HEK293T (cell line): ENCODE results near the gene ATP1A4.

Experiments
- CTCF ChIA-PET: fragments of 350-600 bp; formaldehyde crosslinking; extraction: SDS; loops from one replicate; lab custom pipeline; 2021; ENCODE audit warnings: antibody characterized with exemption, inconsistent platforms; lab: Yijun Ruan, JAX
- POLR2A ChIA-PET: fragments of 350-600 bp; formaldehyde crosslinking; extraction: SDS; loops from one replicate; lab custom pipeline; 2020; ENCODE audit warnings: antibody characterized with exemption, inconsistent platforms; lab: Yijun Ruan, JAX
- DNase-seq: peaks from one replicate; pipeline ENCODE4 v3.0.0; 2012; ENCODE audit warnings: mixed read lengths; ENCODE audit errors: extremely low spot score
- ARNT ChIP-seq: fragments of 450-650 bp; IDR thresholded peaks from 2 replicates; pipeline ENCODE4 v1.6.1; 2017; ENCODE audit warnings: mild to moderate bottlenecking
- BHLHE40 ChIP-seq: fragments of 450-650 bp; IDR thresholded peaks from 2 replicates; pipeline ENCODE4 v1.6.1; 2016; ENCODE audit warnings: mild to moderate bottlenecking, moderate library complexity, borderline replicate concordance
- CTBP1 ChIP-seq: fragments of 450-650 bp; IDR thresholded peaks from 2 replicates; pipeline ENCODE4 v1.6.1; 2016; ENCODE audit warnings: borderline replicate concordance
- ELF4 ChIP-seq: fragments of 450-650 bp; IDR thresholded peaks from 2 replicates; pipeline ENCODE4 v1.6.1; 2017; ENCODE audit warnings: antibody characterized with exemption
- FOXA1 ChIP-seq: fragments of 450-650 bp; IDR thresholded peaks from 2 replicates; pipeline ENCODE4 v1.6.1; 2016; ENCODE audit warnings: mild to moderate bottlenecking
- FOXK2 ChIP-seq: fragments of 450-650 bp; IDR thresholded peaks from 2 replicates; pipeline ENCODE4 v1.6.1; 2016; ENCODE audit warnings: mild to moderate bottlenecking
- FOXM1 ChIP-seq: fragments of 450-650 bp; IDR thresholded peaks from 2 replicates; pipeline ENCODE4 v1.6.1; 2017; ENCODE audit warnings: mild to moderate bottlenecking, borderline replicate concordance
- HDGF ChIP-seq: fragments of 450-650 bp; IDR thresholded peaks from 2 replicates; pipeline ENCODE4 v1.6.1; 2017; ENCODE audit warnings: antibody characterized with exemption, borderline replicate concordance
- L3MBTL2 ChIP-seq: fragments of 450-650 bp; conservative IDR thresholded peaks from 2 replicates; pipeline ENCODE4 v1.6.1; 2016; ENCODE audit warnings: mild to moderate bottlenecking
- LEF1 ChIP-seq: fragments of 450-650 bp; IDR thresholded peaks from 2 replicates; pipeline ENCODE4 v1.6.1; 2017; ENCODE audit warnings: mild to moderate bottlenecking, borderline replicate concordance
- NFRKB ChIP-seq: fragments of 450-650 bp; IDR thresholded peaks from 2 replicates; pipeline ENCODE4 v1.6.1; 2016; ENCODE audit warnings: mild to moderate bottlenecking, moderate library complexity
- SP1 ChIP-seq: fragments of 450-650 bp; IDR thresholded peaks from 2 replicates; pipeline ENCODE4 v1.6.1; 2017
- SUZ12 ChIP-seq: fragments of 450-650 bp; IDR thresholded peaks from 2 replicates; pipeline ENCODE4 v1.6.1; 2016; ENCODE audit warnings: mild to moderate bottlenecking
- TARDBP ChIP-seq: fragments of 450-650 bp; IDR thresholded peaks from 2 replicates; pipeline ENCODE4 v1.6.1; 2016
- ZNF384 ChIP-seq: fragments of 450-650 bp; IDR thresholded peaks from 2 replicates; pipeline ENCODE4 v1.6.1; 2016
- TF ChIP-seq, protein P1 (sequence below): fragments of 450-650 bp; IDR thresholded peaks from 2 replicates; pipeline ENCODE4 v1.6.1; 2016

ATP1A4 gene

DNA sequence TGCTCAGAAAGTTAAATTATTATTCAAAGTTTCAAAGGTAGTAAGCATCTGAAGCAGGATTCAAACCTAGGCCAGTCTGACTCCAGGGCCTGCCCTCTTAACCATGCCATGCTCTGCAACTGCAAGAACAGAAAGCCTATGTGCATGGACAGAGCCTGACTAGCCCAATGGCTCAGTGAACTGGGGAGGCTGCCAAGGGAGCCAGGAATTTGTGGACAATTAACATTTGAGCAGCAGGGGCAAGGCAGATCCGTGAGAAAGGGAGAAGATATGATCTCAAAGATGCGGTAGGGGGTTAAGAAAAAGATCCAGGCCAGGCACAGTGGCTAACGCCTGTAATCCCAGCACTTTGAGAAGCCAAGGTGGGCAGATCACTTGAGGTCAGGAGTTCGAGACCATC, 6.5 kb upstream of the ATP1A4 start:
- CTCF ChIA-PET, result no interaction called here
- POLR2A ChIA-PET, result no interaction called here
- no peak for TF ChIP-seq ELF4
- TF ChIP-seq FOXA1, result no peak
- no peak for TF ChIP-seq ARNT
- no peak for TF ChIP-seq BHLHE40
- TF ChIP-seq SP1, result no peak
- TF ChIP-seq CTBP1, result no peak
- no peak for TF ChIP-seq TARDBP
- TF ChIP-seq HDGF, result no peak
- TF ChIP-seq FOXK2, result no peak
- TF ChIP-seq NFRKB, result no peak
- no peak for DNase-seq

DNA sequence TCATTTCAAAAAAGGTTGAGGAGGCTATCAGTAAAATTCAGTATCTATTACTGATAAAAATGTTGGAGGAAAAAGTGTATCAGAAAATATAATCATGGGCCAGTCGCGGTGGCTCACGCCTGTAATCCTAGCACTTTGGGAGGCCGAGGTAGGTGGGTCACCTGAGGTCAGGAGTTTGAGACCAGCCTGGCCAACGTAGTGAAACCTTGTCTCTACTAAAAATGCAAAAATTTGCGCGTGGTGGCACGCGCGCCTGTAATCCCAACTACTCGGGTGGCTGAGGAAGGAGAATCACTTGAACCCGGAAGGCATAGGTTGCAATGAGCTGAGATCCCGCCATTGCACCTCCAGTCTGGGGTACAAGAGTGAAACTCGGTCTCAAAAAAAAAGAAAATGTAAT, 5.3 kb upstream of the ATP1A4 start:
- ChIA-PET POLR2A (no interaction called here), CTCF (no interaction called here)

DNA sequence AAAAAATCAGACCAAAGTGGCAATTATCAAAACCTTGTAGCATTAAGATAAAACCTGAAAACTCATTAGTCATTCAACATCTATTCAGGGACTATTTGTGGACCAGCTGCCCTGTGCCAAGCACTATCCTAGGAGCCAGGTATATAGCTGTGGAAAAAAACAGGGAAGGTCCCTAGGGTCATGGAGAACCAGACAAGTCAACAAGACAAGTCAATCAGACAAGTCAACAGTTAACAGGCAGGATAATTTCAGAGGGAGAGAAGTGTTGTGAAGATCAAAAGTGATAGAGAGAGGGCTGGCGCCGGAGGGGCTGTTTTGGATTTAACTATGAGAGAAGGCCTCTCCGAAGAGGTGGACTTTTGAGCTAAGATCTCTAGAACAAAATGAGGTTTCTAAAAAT, 3.3 kb upstream of the ATP1A4 start:
- POLR2A ChIA-PET, result no interaction called here
- CTCF ChIA-PET, result interaction anchor here (0.9 kb wide), 1 partner anchor 144 kb away, joined by 3 read pairs; no protein-coding TSS in a partner anchor
- TF ChIP-seq ELF4 (no peak), TARDBP (no peak), NFRKB (no peak), FOXM1 (no peak), HDGF (no peak), FOXA1 (no peak), LEF1 (no peak), ZNF384 (no peak), BHLHE40 (no peak), L3MBTL2 (no peak)
- no peak for DNase-seq

More for the DNA sequence above, 5.3 kb upstream of the ATP1A4 start:
- no peak for TF ChIP-seq ARNT
- TF ChIP-seq NFRKB, result no peak
- no peak for TF ChIP-seq FOXA1
- no peak for TF ChIP-seq ZNF384
- no peak for TF ChIP-seq BHLHE40
- TF ChIP-seq TARDBP, result no peak
- TF ChIP-seq HDGF, result no peak
- no peak for TF ChIP-seq SP1
- no peak for TF ChIP-seq SUZ12
- TF ChIP-seq L3MBTL2, result no peak
- no peak for TF ChIP-seq FOXM1
- no peak for TF ChIP-seq LEF1
- DNase-seq, result no peak

DNA sequence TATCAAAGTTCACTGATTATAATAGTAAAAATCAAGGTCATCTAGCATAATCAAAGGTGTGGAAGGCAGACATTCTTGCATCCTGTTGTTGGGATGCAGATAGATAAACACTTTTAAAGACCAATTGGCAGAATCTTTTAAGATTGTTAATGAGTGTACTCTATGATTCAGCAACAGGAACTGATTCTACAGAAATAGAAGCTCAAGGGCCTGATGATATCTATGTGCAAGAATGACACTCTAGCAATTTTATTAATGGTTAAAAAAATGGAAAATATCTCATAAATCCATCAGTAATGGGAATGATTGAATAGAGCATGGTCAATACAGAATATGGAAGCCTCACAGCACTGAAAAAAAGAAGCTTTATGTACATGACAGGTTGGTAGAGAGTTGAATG, 2.2 kb upstream of the ATP1A4 start:
- ChIA-PET POLR2A (no interaction called here), CTCF (no interaction called here)
- DNase-seq, result no peak
- TF ChIP-seq HDGF (no peak), ZNF384 (no peak), SP1 (no peak), FOXK2 (no peak), LEF1 (no peak), ARNT (no peak), NFRKB (no peak), L3MBTL2 (no peak), FOXM1 (no peak), SUZ12 (no peak), ELF4 (no peak), TARDBP (no peak), FOXA1 (no peak), BHLHE40 (no peak), CTBP1 (no peak)
- TF ChIP-seq, protein P1, sequence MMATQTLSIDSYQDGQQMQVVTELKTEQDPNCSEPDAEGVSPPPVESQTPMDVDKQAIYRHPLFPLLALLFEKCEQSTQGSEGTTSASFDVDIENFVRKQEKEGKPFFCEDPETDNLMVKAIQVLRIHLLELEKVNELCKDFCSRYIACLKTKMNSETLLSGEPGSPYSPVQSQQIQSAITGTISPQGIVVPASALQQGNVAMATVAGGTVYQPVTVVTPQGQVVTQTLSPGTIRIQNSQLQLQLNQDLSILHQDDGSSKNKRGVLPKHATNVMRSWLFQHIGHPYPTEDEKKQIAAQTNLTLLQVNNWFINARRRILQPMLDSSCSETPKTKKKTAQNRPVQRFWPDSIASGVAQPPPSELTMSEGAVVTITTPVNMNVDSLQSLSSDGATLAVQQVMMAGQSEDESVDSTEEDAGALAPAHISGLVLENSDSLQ, result no peak

DNA sequence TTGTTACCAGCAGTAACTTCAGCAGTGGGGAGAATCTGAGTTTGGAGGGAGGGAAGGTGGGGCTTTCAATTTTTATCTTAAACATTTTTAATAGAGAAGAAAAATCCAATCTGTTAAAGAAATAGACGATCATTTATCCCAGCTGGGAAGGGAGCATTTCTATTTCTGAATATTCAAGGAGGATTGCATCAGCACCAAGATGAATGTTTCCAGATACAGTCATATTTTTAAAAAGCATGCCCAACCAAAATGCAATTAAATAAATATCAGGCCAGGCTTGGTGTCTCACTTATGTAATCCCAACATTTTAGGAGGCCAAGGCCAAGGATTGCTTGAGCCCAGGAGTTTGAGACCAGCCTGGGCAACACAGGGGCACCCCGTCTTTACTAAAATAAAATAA, 1.7 kb upstream of the ATP1A4 start:
- ChIA-PET CTCF (no interaction called here), POLR2A (no interaction called here)
- DNase-seq, result no peak
- TF ChIP-seq HDGF, result no peak
- TF ChIP-seq ELF4, result no peak
- no peak for TF ChIP-seq L3MBTL2
- no peak for TF ChIP-seq ZNF384
- TF ChIP-seq BHLHE40, result no peak
- TF ChIP-seq ARNT, result no peak
- no peak for TF ChIP-seq LEF1
- TF ChIP-seq CTBP1, result no peak
- TF ChIP-seq, protein P1, result no peak
- no peak for TF ChIP-seq TARDBP
- TF ChIP-seq NFRKB, result no peak
- no peak for TF ChIP-seq FOXK2
- no peak for TF ChIP-seq SUZ12
- TF ChIP-seq FOXM1, result no peak
- TF ChIP-seq FOXA1, result no peak
- TF ChIP-seq SP1, result no peak

DNA sequence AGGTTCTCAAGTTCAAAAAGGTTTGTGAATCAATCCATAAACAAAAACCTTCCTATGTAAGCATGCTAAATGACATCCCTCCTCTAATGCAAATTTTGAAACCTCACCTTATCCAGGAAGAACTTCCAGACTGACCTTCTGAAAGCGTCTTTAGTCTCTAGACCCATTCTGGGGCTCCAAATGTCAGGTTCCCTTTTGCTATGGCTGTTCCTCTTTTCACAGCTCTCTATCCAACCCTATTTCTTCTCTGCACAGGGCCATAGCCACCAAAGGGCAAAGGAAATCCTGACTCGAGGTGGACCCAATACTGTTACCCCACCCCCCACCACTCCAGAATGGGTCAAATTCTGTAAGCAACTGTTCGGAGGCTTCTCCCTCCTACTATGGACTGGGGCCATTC, 3.4 kb downstream of the ATP1A4 start:
- TF ChIP-seq FOXK2 (no peak), HDGF (no peak), SUZ12 (no peak), LEF1 (no peak), TARDBP (no peak), ZNF384 (no peak), L3MBTL2 (no peak), FOXA1 (no peak), CTBP1 (no peak), NFRKB (no peak), BHLHE40 (no peak), ELF4 (no peak), ARNT (no peak), SP1 (no peak)
- TF ChIP-seq, protein P1, result no peak
- ChIA-PET CTCF (no interaction called here), POLR2A (no interaction called here)
- DNase-seq, result no peak
